Measurements from ENCODE around the gene PPP4R3B.

Gene PPP4R3B

GRCh38 chr2:55511508-55512124 lies 105.8 kb downstream of the PPP4R3B start:
- DNase-seq (ENCODE audit: low spot score): peak; percentile 50

GRCh38 chr2:55502590-55503141 lies 114.8 kb downstream of the PPP4R3B start:
- DNase-seq (ENCODE audit: low spot score): no peak

GRCh38 chr2:55500025-55500424 lies 117.4 kb downstream of the PPP4R3B start:
- DNase-seq (ENCODE audit: low spot score): no peak

GRCh38 chr2:55498582-55498981 lies 118.8 kb downstream of the PPP4R3B start:
- DNase-seq (ENCODE audit: low spot score): no peak
